Endothelial cell (in vitro differentiated cells): ENCODE results near the gene GPRASP2. TPM values are rescaled to one million over a fixed set of nuclear protein-coding genes. Genes with fewer than 3 reads are reported as not detected.

Experiments used
- DNase-seq: peaks from one replicate; pipeline ENCODE4 v3.0.0; 2021; ENCODE audit warnings: low spot score
- H3K27ac Mint-ChIP-seq: one replicate; pipeline ENCODE4 v1.8.0; 2021; ENCODE audit warnings: mixed read lengths, inconsistent platforms; ENCODE audit not compliant: unreplicated experiment
- H3K27me3 Mint-ChIP-seq: one replicate; pipeline ENCODE4 v1.8.0; 2021; ENCODE audit warnings: mild to moderate bottlenecking, moderate library complexity, mixed read lengths, inconsistent platforms; ENCODE audit not compliant: unreplicated experiment
- H3K36me3 Mint-ChIP-seq: one replicate; pipeline ENCODE4 v1.8.0; 2021; ENCODE audit warnings: mild to moderate bottlenecking, low read depth, mixed read lengths, inconsistent platforms; ENCODE audit not compliant: unreplicated experiment
- H3K4me1 Mint-ChIP-seq: one replicate; pipeline ENCODE4 v1.8.0; 2021; ENCODE audit warnings: mild to moderate bottlenecking, mixed read lengths, inconsistent platforms; ENCODE audit not compliant: unreplicated experiment
- H3K4me3 Mint-ChIP-seq: one replicate; pipeline ENCODE4 v1.8.0; 2021; ENCODE audit warnings: mild to moderate bottlenecking, mixed read lengths, inconsistent platforms; ENCODE audit not compliant: unreplicated experiment
- H3K9me3 Mint-ChIP-seq: one replicate; pipeline ENCODE4 v1.8.0; 2021; ENCODE audit warnings: mixed read lengths, inconsistent platforms; ENCODE audit not compliant: unreplicated experiment
- CTCF ChIP-seq: fragments of 200-600 bp; sonication (generic); IDR thresholded peaks from one replicate; pipeline ENCODE4 v1.5.0; 2021; ENCODE audit warnings: antibody characterized with exemption; ENCODE audit not compliant: unreplicated experiment
- total RNA-seq: library from RNA; stranded (reverse); fragmentation: NEBNext Ultra II Directional; extraction: Animal tissue kit (Norgen Biotek cat#: 25700); gene quantifications from one replicate; pipeline ENCODE4 v1.2.1, GENCODE V29; 2021; ENCODE audit not compliant: unreplicated experiment

Gene GPRASP2
- total RNA-seq, 1 donor from 2014 or later: 17.3 TPM

GRCh38 chrX:102684772-102685520, 27.3 kb upstream of the GPRASP2 start:
- Mint-ChIP-seq H3K36me3 (peaks cover 4% of the 10 kb centered on the region), H3K4me3 (no peak overlapping the region), H3K4me1 (no peaks in the 10 kb centered on the region), H3K27me3 (peaks cover 1% of the 10 kb centered on the region), H3K9me3 (no peaks in the 10 kb centered on the region), H3K27ac (no peak overlapping the region)
- TF ChIP-seq CTCF: no peak
- no peak for DNase-seq

GRCh38 chrX:102694749-102695148, 17.5 kb upstream of the GPRASP2 start:
- no peaks in the 10 kb centered on the region for H3K9me3 Mint-ChIP-seq
- H3K4me3 Mint-ChIP-seq: no peak overlapping the region
- no peak for DNase-seq
- TF ChIP-seq CTCF: no peak
- no peaks in the 10 kb centered on the region for H3K4me1 Mint-ChIP-seq
- peaks cover 2% of the 10 kb centered on the region for H3K27me3 Mint-ChIP-seq
- no peak overlapping the region for H3K27ac Mint-ChIP-seq
- H3K36me3 Mint-ChIP-seq: no peaks in the 10 kb centered on the region

GRCh38 chrX:102696306-102696705, 15.9 kb upstream of the GPRASP2 start:
- no peaks in the 10 kb centered on the region for H3K9me3 Mint-ChIP-seq
- no peak for DNase-seq
- no peak for TF ChIP-seq CTCF
- peaks cover 2% of the 10 kb centered on the region for H3K27me3 Mint-ChIP-seq
- no peaks in the 10 kb centered on the region for H3K4me1 Mint-ChIP-seq
- no peak overlapping the region for H3K4me3 Mint-ChIP-seq
- H3K36me3 Mint-ChIP-seq: no peaks in the 10 kb centered on the region
- no peak overlapping the region for H3K27ac Mint-ChIP-seq

GRCh38 chrX:102697494-102697893, 14.8 kb upstream of the GPRASP2 start:
- no peak for DNase-seq
- Mint-ChIP-seq H3K9me3 (no peaks in the 10 kb centered on the region), H3K4me3 (no peak overlapping the region), H3K27me3 (peaks cover 2% of the 10 kb centered on the region), H3K27ac (no peak overlapping the region), H3K36me3 (no peaks in the 10 kb centered on the region), H3K4me1 (no peaks in the 10 kb centered on the region)
- TF ChIP-seq CTCF: no peak

GRCh38 chrX:102708900-102709299, 3.3 kb upstream of the GPRASP2 start:
- H3K4me1 Mint-ChIP-seq: no peaks in the 10 kb centered on the region
- no peak overlapping the region for H3K27ac Mint-ChIP-seq
- H3K36me3 Mint-ChIP-seq: no peaks in the 10 kb centered on the region
- no peak overlapping the region for H3K4me3 Mint-ChIP-seq
- H3K27me3 Mint-ChIP-seq: peaks cover 3% of the 10 kb centered on the region
- TF ChIP-seq CTCF: no peak
- no peak for DNase-seq
- H3K9me3 Mint-ChIP-seq: no peaks in the 10 kb centered on the region
